Keratinocyte (primary cell): ENCODE measurements around the gene MAPK7.

ENCODE experiments used
- CTCF ChIP-seq, 3 experiments: IDR thresholded peaks in 1 of 3; conservative IDR thresholded peaks in 1 of 3; optimal IDR thresholded peaks in 1 of 3; 2 replicates in 2 of 3; 3 replicates in 1 of 3; pipeline versions ENCODE3 to v1.5.1; 2011; ENCODE audit warnings: low read length in 3 of 3, mild to moderate bottlenecking in 3 of 3, moderate library complexity in 2 of 3, control low read depth in 1 of 3, inconsistent platforms in 1 of 3; ENCODE audit not compliant: insufficient read depth in 2 of 3; ENCODE audit errors: extremely low read depth in 1 of 3
- EZH2 ChIP-seq: IDR thresholded peaks from one replicate; pipeline ENCODE4 v1.6.1; 2012; ENCODE audit warnings: inconsistent platforms, mild to moderate bottlenecking, low read length, moderate library complexity

- TF ChIP-seq EZH2 (no peak), CTCF (optimal IDR thresholded peaks at IDR 0.05 in 1 of 3, IDR thresholded peaks at IDR 0.05 in 1 of 3, conservative IDR thresholded peaks at IDR 0.05 in 1 of 3; ENCODE audit: extremely low read depth in 1 of 3, insufficient read depth in 2 of 3, low read length in 3 of 3) (no peak)
Observed at GRCh38 chr17:19336938-19337711, 41.2 kb upstream of the MAPK7 start.
